HS-5 (cell line): ENCODE data around the gene GALNT1.
"Not testable (repeated sequence)": the region's sequence is repeated elsewhere in the genome, so short reads cannot be mapped to it uniquely, and the experiment has no call there.

Source experiments
- DNase-seq: peaks from one replicate; pipeline ENCODE4 v3.0.0-alpha.2; 2012; ENCODE audit warnings: low read depth

Gene GALNT1

GRCh38 chr18:35581546-35581897 lies at the start of gene GALNT1:
TSS of gene GALNT1 (plus strand) at chr18:35581740. CDS start at chr18:35654663, 72,923 bp downstream.
- DNase-seq, result no peak

GRCh38 chr18:35533916-35534405 lies 47.6 kb upstream of the GALNT1 start:
- no peak for DNase-seq

- DNase-seq, result no peak
Observed at GRCh38 chr18:35535297-35535696, 46.2 kb upstream of the GALNT1 start.

GRCh38 chr18:35542356-35542755 lies 39.2 kb upstream of the GALNT1 start:
- no peak for DNase-seq

GRCh38 chr18:35547008-35547605 lies 34.4 kb upstream of the GALNT1 start:
- no peak for DNase-seq

GRCh38 chr18:35549564-35549963 lies 32.0 kb upstream of the GALNT1 start:
- no peak for DNase-seq

- DNase-seq, result no peak
Observed at GRCh38 chr18:35553300-35553699, 28.2 kb upstream of the GALNT1 start.

- DNase-seq, result not testable (repeated sequence)
Observed at GRCh38 chr18:35555538-35555937, 26.0 kb upstream of the GALNT1 start.

- no peak for DNase-seq
Observed at GRCh38 chr18:35559867-35560266, 21.7 kb upstream of the GALNT1 start.

- no peak for DNase-seq
Observed at GRCh38 chr18:35564795-35565453, 16.6 kb upstream of the GALNT1 start.

GRCh38 chr18:35566019-35566418 lies 15.5 kb upstream of the GALNT1 start:
- no peak for DNase-seq

- no peak for DNase-seq
Observed at GRCh38 chr18:35570182-35570581, 11.4 kb upstream of the GALNT1 start.

- no peak for DNase-seq
Observed at GRCh38 chr18:35571138-35571537, 10.4 kb upstream of the GALNT1 start.

- no peak for DNase-seq
Observed at GRCh38 chr18:35572644-35573043, 8.9 kb upstream of the GALNT1 start.

- no peak for DNase-seq
Observed at GRCh38 chr18:35573531-35573930, 8.0 kb upstream of the GALNT1 start.

GRCh38 chr18:35576240-35576845 lies 5.2 kb upstream of the GALNT1 start:
- not testable (repeated sequence) for DNase-seq

- no peak for DNase-seq
Observed at GRCh38 chr18:35577045-35577848, 4.3 kb upstream of the GALNT1 start.

- DNase-seq, result no peak
Observed at GRCh38 chr18:35578481-35578880, 3.1 kb upstream of the GALNT1 start.

- no peak for DNase-seq
Observed at GRCh38 chr18:35578936-35579335, 2.6 kb upstream of the GALNT1 start.

- DNase-seq, result no peak
Observed at GRCh38 chr18:35580701-35581539, 620 bp upstream of the GALNT1 start.

GRCh38 chr18:35581898-35582641 lies 530 bp downstream of the GALNT1 start:
- DNase-seq, result no peak
